ENCODE measurements around the gene DRC7.

DNA sequence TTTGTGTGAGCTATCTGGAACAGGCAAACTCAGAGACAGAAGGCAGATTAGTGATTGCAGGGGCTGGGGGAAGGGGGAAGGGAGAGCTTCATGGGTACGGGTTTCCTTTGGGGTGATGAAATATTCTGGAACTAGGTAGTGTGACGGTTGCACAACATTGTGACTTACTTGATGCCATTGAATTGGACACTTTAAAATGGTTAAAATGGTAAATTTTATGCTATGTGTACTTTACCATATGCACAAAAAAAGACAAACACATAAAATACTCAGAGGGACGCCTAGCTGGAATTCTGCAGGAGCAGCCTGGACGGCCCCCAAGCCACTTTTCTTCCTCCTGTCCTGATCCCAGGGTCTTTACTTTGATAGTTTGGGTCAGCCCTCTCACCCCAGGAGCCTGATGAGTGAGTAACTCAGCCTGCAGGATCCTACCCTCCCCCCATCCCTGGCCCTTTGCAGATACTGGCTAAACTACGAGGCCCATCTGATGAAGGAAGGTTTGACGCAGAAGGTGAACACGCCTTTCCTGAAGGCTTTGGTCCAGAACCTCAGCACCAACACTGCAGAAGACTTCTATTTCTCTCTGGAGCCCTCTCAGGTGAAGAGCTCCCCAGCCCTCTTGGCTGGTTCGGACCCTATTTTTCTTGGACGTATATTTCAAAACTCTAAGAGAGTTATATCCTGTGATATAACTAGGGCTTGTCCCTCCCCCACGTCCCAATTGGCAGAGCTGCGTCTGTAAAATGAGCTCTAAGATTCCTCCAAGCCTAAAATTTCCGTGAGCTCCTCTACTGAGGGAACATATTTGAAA, 18.7 kb upstream of the DRC7 start:
- TF ChIP-seq POLR2A (IDR thresholded peaks at IDR 0.05) (no peak), CTCF (IDR thresholded peaks at IDR 0.05) (no peak)

Measured in esophagus squamous epithelium (tissue), 4 donors.